GM19438 (cell line): Measurements from ENCODE around the gene PLEKHF1.

ENCODE experiments used
- ATAC-seq: cut with Tn5 transposase; IDR thresholded peaks from one replicate; pipeline ENCODE4 v1.9.1; 2021; ENCODE audit warnings: low read depth; ENCODE audit not compliant: unreplicated experiment

The PLEKHF1 gene

GRCh38 chr19:29634423-29635130 is 30.7 kb upstream of the PLEKHF1 start:
- no peak for ATAC-seq

DNA sequence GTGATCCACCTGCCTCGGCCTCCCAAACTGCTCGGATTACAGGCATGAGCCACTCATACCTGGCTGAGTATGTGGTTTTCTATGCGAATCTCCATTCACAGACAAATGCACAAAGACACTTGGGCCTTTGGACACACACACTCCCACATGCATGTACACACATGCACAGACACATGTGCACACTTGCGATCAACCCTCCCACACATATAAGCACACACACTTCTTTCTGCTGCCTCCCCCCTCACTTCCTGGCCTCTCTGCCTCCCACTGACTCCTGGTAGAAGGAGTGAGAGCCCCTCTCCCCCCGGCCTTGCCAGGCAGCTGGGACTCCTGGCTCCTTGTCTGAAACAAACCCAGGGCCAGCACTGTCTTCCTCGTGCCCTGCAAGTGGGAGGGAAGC is 29.3 kb upstream of the PLEKHF1 start:
- no peak for ATAC-seq

GRCh38 chr19:29636553-29637360 is 28.5 kb upstream of the PLEKHF1 start:
- no peak for ATAC-seq

DNA sequence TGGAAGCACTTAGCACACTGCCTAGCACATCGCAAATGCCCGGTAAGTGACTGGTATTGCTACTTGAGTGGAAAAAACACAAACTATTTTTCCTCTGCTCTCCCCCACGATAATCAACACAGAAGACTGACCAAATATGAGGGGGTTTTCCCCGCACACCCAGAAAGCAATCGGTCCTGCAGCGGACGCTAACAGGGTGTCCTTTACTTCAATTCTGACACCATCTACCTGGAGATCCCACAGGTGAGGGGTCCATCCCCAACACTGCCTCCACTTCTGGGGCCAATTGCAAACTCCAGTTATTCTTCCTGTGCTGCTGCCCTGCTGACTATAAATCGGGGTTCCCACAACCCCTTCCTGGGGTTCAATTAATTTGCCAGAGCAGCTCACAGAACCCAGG is 26.2 kb upstream of the PLEKHF1 start:
- no peak for ATAC-seq

GRCh38 chr19:29640231-29640630 is 25.0 kb upstream of the PLEKHF1 start:
- ATAC-seq: no peak

DNA sequence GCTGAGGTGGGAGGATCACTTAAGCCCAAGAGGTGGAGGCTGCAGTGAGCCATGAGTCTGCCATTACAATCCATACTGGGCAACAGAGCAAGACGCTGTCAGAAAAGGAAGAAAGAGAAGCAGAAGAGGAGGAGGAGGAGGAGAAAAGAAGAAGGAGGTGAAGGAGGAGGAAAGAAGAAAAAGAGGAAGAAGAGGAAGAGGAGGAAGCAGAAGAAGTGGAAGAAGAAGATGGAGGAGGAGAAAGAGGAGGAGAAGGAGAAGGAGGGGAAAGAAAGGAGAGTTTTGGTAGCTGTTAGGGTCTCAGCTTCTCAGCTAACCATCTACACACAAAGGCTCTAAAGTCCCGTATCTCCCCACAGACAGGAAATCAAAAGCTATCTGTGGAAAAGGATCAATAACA is 23.7 kb upstream of the PLEKHF1 start:
- ATAC-seq: no peak

GRCh38 chr19:29643361-29643935 is 21.8 kb upstream of the PLEKHF1 start:
- ATAC-seq: no peak

- no peak for ATAC-seq
These were observed 21.1 kb upstream of the PLEKHF1 start for GRCh38 chr19:29644210-29644609.

DNA sequence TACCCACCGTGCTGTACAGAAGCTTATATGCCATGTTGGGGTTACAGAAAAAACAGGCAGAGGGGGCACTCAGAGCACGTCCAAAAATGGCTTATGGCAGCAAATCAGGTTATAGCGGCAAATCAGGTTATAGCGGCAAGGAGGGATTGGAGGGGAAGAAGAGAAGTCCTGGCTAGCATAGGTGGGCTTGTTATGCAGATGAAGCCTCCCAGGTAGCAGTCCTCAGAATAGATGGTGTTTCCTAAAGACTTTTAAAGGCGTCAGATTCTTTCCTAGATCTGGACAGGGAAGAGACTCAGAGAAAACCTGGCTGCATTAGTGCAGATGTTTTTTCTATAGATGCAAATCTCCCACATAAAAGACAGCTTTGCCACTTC is 19.8 kb upstream of the PLEKHF1 start:
- ATAC-seq: no peak

GRCh38 chr19:29645911-29646310 is 19.4 kb upstream of the PLEKHF1 start:
- no peak for ATAC-seq

GRCh38 chr19:29650772-29651387 is 14.4 kb upstream of the PLEKHF1 start:
- ATAC-seq: no peak

- no peak for ATAC-seq
These were observed 13.5 kb upstream of the PLEKHF1 start for GRCh38 chr19:29651622-29652394.

GRCh38 chr19:29653398-29653797 is 11.9 kb upstream of the PLEKHF1 start:
- ATAC-seq: no peak

GRCh38 chr19:29655648-29656335 is 9.5 kb upstream of the PLEKHF1 start:
- ATAC-seq: no peak

- ATAC-seq: no peak
These were observed 6.9 kb upstream of the PLEKHF1 start for GRCh38 chr19:29658221-29658991.

DNA sequence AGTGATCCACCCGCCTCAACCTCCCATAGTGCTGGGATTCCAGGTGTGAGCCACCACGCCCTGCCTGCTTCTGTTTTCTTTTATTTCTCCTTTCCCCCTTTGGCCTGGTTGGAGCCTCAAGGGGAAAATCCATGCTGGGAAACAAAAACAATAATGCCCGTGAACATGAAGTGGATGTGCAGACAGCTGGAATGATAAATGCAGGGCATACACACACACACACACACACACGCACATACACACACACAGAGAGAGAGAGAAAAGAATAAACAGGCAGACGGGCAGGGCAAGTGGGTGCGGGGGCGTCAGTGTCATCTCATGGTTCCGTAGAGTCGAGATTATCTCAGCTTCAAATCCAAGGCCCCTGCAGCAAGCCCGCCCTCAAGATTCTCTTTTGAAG is 4.4 kb upstream of the PLEKHF1 start:
- no peak for ATAC-seq

- ATAC-seq: no peak
These were observed 3.0 kb upstream of the PLEKHF1 start for GRCh38 chr19:29662278-29662603.

DNA sequence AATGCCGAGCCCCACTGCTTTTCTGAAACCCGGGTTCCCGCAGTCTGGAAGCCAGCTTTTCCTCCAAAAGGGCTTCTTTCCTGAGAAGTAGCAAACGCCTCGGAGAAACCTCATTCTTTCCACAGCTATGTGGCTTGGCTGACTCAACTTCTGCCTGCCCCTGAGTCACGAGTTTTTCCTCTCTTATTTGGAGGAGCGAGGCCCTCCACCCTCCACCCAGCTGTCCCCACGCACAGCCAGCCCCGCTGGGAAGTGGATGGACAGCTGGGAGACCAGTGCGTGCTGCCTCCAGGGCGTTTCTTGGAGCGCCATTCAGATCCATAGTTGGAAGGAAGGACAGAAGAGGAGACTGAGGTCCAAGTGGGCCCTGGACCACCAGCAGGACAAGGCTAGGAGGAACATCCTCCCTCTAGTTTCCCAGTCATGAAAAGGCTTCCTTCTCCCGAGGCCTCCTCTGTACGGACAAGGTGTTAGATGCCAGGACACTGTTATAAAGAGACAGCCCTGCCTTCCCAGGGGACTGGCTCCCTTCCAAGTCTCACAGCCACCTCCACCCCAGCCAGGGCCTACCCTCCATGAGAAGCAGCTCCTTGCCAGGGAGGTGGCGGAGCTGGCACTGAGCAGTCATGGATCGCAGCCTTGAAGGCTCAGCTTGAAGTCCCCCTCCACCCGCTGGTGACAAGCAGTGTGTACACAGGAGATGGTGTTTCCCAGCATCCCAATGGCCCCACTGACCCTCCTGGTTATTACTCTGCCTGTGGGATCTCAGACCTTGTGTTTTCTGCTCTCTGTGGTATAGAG is 2.5 kb upstream of the PLEKHF1 start:
- no peak for ATAC-seq
